ENCODE data around the gene AP2A2. TPM values are rescaled to one million over a fixed set of nuclear protein-coding genes. Genes with fewer than 3 reads are reported as not detected.

The AP2A2 gene
- total RNA-seq, 1 experiment from 2014 or later, result 92.9 TPM

- H3K27me3 Mint-ChIP-seq (ENCODE audit: unreplicated experiment), result no peaks in the 10 kb centered on the region
- H3K4me3 Mint-ChIP-seq (ENCODE audit: low read depth, unreplicated experiment), result no peak overlapping the region
- no peak for DNase-seq
- no peaks in the 10 kb centered on the region for H3K4me1 Mint-ChIP-seq (ENCODE audit: low read depth, unreplicated experiment)
- no peak overlapping the region for H3K27ac Mint-ChIP-seq (ENCODE audit: unreplicated experiment)
- CTCF ChIA-PET, result no interaction called here
- H3K9me3 Mint-ChIP-seq (ENCODE audit: low read depth, unreplicated experiment), result no peaks in the 10 kb centered on the region
- no TSS peak for BruUV-seq (replicated peaks)
- intact Hi-C loops (cut with micrococcal nuclease; ENCODE audit: unreplicated experiment), result no loop called here
- no peak for TF ChIP-seq CTCF (IDR thresholded peaks at IDR 0.05; ENCODE audit: unreplicated experiment)
- peaks cover 18% of the 10 kb centered on the region for H3K36me3 Mint-ChIP-seq (ENCODE audit: insufficient read depth, unreplicated experiment)
Measured at GRCh38 chr11:913043-913442, 12.6 kb upstream of the AP2A2 start.

GRCh38 chr11:914204-914603 is 11.5 kb upstream of the AP2A2 start:
- H3K27me3 Mint-ChIP-seq (ENCODE audit: unreplicated experiment), result no peaks in the 10 kb centered on the region
- CTCF ChIA-PET, result no interaction called here
- no peak for TF ChIP-seq CTCF (IDR thresholded peaks at IDR 0.05; ENCODE audit: unreplicated experiment)

GRCh38 chr11:914747-915501 is 10.7 kb upstream of the AP2A2 start:
- CTCF ChIA-PET, result no interaction called here
- peaks cover 18% of the 10 kb centered on the region for H3K36me3 Mint-ChIP-seq (ENCODE audit: insufficient read depth, unreplicated experiment)
- H3K4me1 Mint-ChIP-seq (ENCODE audit: low read depth, unreplicated experiment), result no peaks in the 10 kb centered on the region
- no peaks in the 10 kb centered on the region for H3K9me3 Mint-ChIP-seq (ENCODE audit: low read depth, unreplicated experiment)
- H3K4me3 Mint-ChIP-seq (ENCODE audit: low read depth, unreplicated experiment), result no peak overlapping the region
- no peaks in the 10 kb centered on the region for H3K27me3 Mint-ChIP-seq (ENCODE audit: unreplicated experiment)
- BruUV-seq (replicated peaks), result no TSS peak
- intact Hi-C loops (cut with micrococcal nuclease; ENCODE audit: unreplicated experiment), result no loop called here
- TF ChIP-seq CTCF (IDR thresholded peaks at IDR 0.05; ENCODE audit: unreplicated experiment), result no peak
- no peak overlapping the region for H3K27ac Mint-ChIP-seq (ENCODE audit: unreplicated experiment)
- DNase-seq, result no peak

More at GRCh38 chr11:914204-914603, 11.5 kb upstream of the AP2A2 start:
- intact Hi-C loops (cut with micrococcal nuclease; ENCODE audit: unreplicated experiment), result no loop called here
- DNase-seq, result no peak
- H3K4me1 Mint-ChIP-seq (ENCODE audit: low read depth, unreplicated experiment), result no peaks in the 10 kb centered on the region
- H3K9me3 Mint-ChIP-seq (ENCODE audit: low read depth, unreplicated experiment), result no peaks in the 10 kb centered on the region
- BruUV-seq (replicated peaks), result no TSS peak
- no peak overlapping the region for H3K27ac Mint-ChIP-seq (ENCODE audit: unreplicated experiment)
- H3K36me3 Mint-ChIP-seq (ENCODE audit: insufficient read depth, unreplicated experiment), result peaks cover 18% of the 10 kb centered on the region
- H3K4me3 Mint-ChIP-seq (ENCODE audit: low read depth, unreplicated experiment), result no peak overlapping the region

- H3K4me1 Mint-ChIP-seq (ENCODE audit: low read depth, unreplicated experiment), result no peaks in the 10 kb centered on the region
- no peaks in the 10 kb centered on the region for H3K9me3 Mint-ChIP-seq (ENCODE audit: low read depth, unreplicated experiment)
- no peak for DNase-seq
- H3K36me3 Mint-ChIP-seq (ENCODE audit: insufficient read depth, unreplicated experiment), result no peaks in the 10 kb centered on the region
- H3K4me3 Mint-ChIP-seq (ENCODE audit: low read depth, unreplicated experiment), result no peak overlapping the region
- BruUV-seq (replicated peaks), result no TSS peak
- H3K27me3 Mint-ChIP-seq (ENCODE audit: unreplicated experiment), result no peaks in the 10 kb centered on the region
- no peak for TF ChIP-seq CTCF (IDR thresholded peaks at IDR 0.05; ENCODE audit: unreplicated experiment)
- intact Hi-C loops (cut with micrococcal nuclease; ENCODE audit: unreplicated experiment), result no loop called here
- CTCF ChIA-PET, result no interaction called here
- no peak overlapping the region for H3K27ac Mint-ChIP-seq (ENCODE audit: unreplicated experiment)
Measured at GRCh38 chr11:917426-917825, 8.2 kb upstream of the AP2A2 start.
